ENCODE data around the gene DLEC1.

- TF ChIP-seq REST (IDR thresholded peaks at IDR 0.05; ENCODE audit: insufficient read depth in 1 of 2, low read depth in 2 of 2, low read length in 2 of 2) (no peak), POLR2AphosphoS5 (IDR thresholded peaks at IDR 0.05; ENCODE audit: low read depth, low read length) (no peak), SIN3A (IDR thresholded peaks at IDR 0.05; ENCODE audit: borderline replicate concordance, insufficient read depth, low read length) (no peak)
These were observed 36.1 kb upstream of the DLEC1 start for GRCh38 chr3:38002940-38003339.

Measured in PFSK-1 (cell line).